HCT116 (cell line): ENCODE results near the gene RPL15. TPM values are rescaled to one million over a fixed set of nuclear protein-coding genes. Genes with fewer than 3 reads are reported as not detected.

ENCODE experiments used
- ATAC-seq: fragments of 200-7000 bp; cut with Tn5 transposase; 2 replicates; pipeline ENCODE4 v1.9.1; 2020; ENCODE audit warnings: mild to moderate bottlenecking, moderate library complexity
- BruUV-seq: library from RNA; stranded (reverse); fragments of 400-500 nt; replicated peaks from 2 replicates; lab custom pipeline; 2021; lab: Mats Ljungman, UMichigan
- CTCF ChIA-PET: fragments of 300-600 bp; sonication (Branson Sonifier 250); formaldehyde crosslinking; loops from one replicate; lab custom pipeline; 2021; ENCODE audit warnings: antibody characterized with exemption; lab: Charles Lee
- POLR2A ChIA-PET: fragments of 300-600, 350-600 bp; sonication (Branson Sonifier 250); formaldehyde crosslinking; loops from one replicate; lab custom pipeline; 2021; ENCODE audit warnings: antibody characterized with exemption; lab: Charles Lee
- RAD21 ChIA-PET, 2 experiments: fragments of 300-600 bp; sonication (Branson Sonifier 250); formaldehyde crosslinking; loops; one replicate each; lab custom pipeline; 2023; ENCODE audit warnings: low total read pairs in 2 of 2; ENCODE audit not compliant: uncharacterized antibody in 2 of 2, unreplicated experiment in 2 of 2, low non-redundant PET in 1 of 2; lab: Charles Lee
- DNase-seq: peaks from one replicate; pipeline ENCODE4 v3.0.0-alpha.2; 2010; ENCODE audit warnings: low read depth, low spot score
- H2AFZ ChIP-seq: fragments of 200-600 bp; shearing (Covaris generic), sonication (generic); 2 replicates; pipeline ENCODE4 v1.6.1; 2017; ENCODE audit warnings: low read depth, mixed run types, mixed read lengths, antibody characterized with exemption, low read length; ENCODE audit not compliant: poor library complexity, severe bottlenecking
- H3K27ac ChIP-seq: 2 replicates; pipeline ENCODE4 v1.5.1; 2012; ENCODE audit warnings: low read depth, low read length
- H3K27me3 ChIP-seq: fragments of 200-600 bp; sonication (generic); 2 replicates; pipeline ENCODE4 v1.6.1; 2016; ENCODE audit warnings: mixed run types, low read length, mixed read lengths; ENCODE audit not compliant: insufficient read depth
- H3K36me3 ChIP-seq, 2 experiments: fragments of 200-500 bp in 1 of 2; fragments of 200-600 bp in 1 of 2; sonication (Bioruptor generic) in 1 of 2; sonication (generic) in 1 of 2; 2 replicates each; pipeline versions ENCODE4 v1.5.1 to v1.6.1; 2014 to 2016; ENCODE audit warnings: low read length in 2 of 2, inconsistent platforms in 1 of 2, mixed read lengths in 1 of 2, mixed run types in 1 of 2; ENCODE audit not compliant: insufficient read depth in 2 of 2, control insufficient read depth in 1 of 2
- H3K4me1 ChIP-seq, 2 experiments: fragments of 200-600 bp in 1 of 2; sonication (generic) in 1 of 2; 2 replicates each; pipeline versions ENCODE4 v1.5.1 to v1.6.1; 2012 to 2017; ENCODE audit warnings: low read length in 2 of 2, inconsistent platforms in 1 of 2, mild to moderate bottlenecking in 1 of 2, mixed read lengths in 1 of 2, mixed run types in 1 of 2, moderate library complexity in 1 of 2; ENCODE audit not compliant: insufficient read depth in 2 of 2, control insufficient read depth in 1 of 2
- H3K4me2 ChIP-seq: fragments of 200-600 bp; sonication (generic); 2 replicates; pipeline ENCODE4 v1.6.1; 2017; ENCODE audit warnings: mixed run types, low read length, mixed read lengths
- H3K4me3 ChIP-seq, 2 experiments: fragments of 200-600 bp in 1 of 2; sonication (generic) in 1 of 2; replicated peaks in 1 of 2; 2 replicates each; pipeline ENCODE4 v1.5.1; 2011 to 2016; ENCODE audit warnings: low read length in 2 of 2, control low read depth in 1 of 2, low read depth in 1 of 2, mild to moderate bottlenecking in 1 of 2, mixed read lengths in 1 of 2, mixed run types in 1 of 2
- H3K79me2 ChIP-seq: fragments of 200-600 bp; sonication (generic); 2 replicates; pipeline ENCODE4 v1.6.1; 2017; ENCODE audit warnings: mild to moderate bottlenecking, mixed run types, low read length, moderate library complexity, mixed read lengths; ENCODE audit not compliant: insufficient read depth
- H3K9ac ChIP-seq: fragments of 200-600 bp; sonication (generic); 2 replicates; pipeline ENCODE4 v1.6.1; 2016; ENCODE audit warnings: low read length, mixed read lengths
- H3K9me2 ChIP-seq: fragments of 200-600 bp; sonication (generic), shearing (Covaris generic); 2 replicates; pipeline ENCODE4 v1.6.1; 2017; ENCODE audit warnings: mixed run types, mild to moderate bottlenecking, moderate library complexity; ENCODE audit not compliant: insufficient read depth
- H3K9me3 ChIP-seq, 2 experiments: fragments of 200-500 bp in 1 of 2; fragments of 200-600 bp in 1 of 2; sonication (Bioruptor generic) in 1 of 2; sonication (generic) in 1 of 2; 2 replicates each; pipeline ENCODE4 v1.6.1; 2014 to 2017; ENCODE audit warnings: low read length in 2 of 2, mixed read lengths in 2 of 2, inconsistent platforms in 1 of 2, low read depth in 1 of 2, mild to moderate bottlenecking in 1 of 2, mixed run types in 1 of 2, moderate library complexity in 1 of 2; ENCODE audit not compliant: control insufficient read depth in 1 of 2, insufficient read depth in 1 of 2
- H4K20me1 ChIP-seq: fragments of 200-600 bp; sonication (generic), shearing (Covaris generic); 2 replicates; pipeline ENCODE4 v1.6.1; 2017; ENCODE audit warnings: mixed run types, mild to moderate bottlenecking, moderate library complexity; ENCODE audit not compliant: insufficient read depth
- CBX3 ChIP-seq: IDR thresholded peaks from 2 replicates; pipeline ENCODE4 v1.6.1; 2012; ENCODE audit warnings: low read depth
- CTCF ChIP-seq, 3 experiments: fragments of 200-600 bp in 1 of 3; sonication (generic) in 1 of 3; IDR thresholded peaks in 2 of 3; conservative IDR thresholded peaks in 1 of 3; 2 replicates each; pipeline ENCODE4 v1.5.1; 2012 to 2017; ENCODE audit warnings: low read depth in 2 of 3, low read length in 2 of 3, antibody characterized with exemption in 1 of 3, borderline replicate concordance in 1 of 3, control low read depth in 1 of 3, mild to moderate bottlenecking in 1 of 3, mixed read lengths in 1 of 3, mixed run types in 1 of 3, moderate library complexity in 1 of 3; ENCODE audit not compliant: insufficient read depth in 1 of 3
- EGR1 ChIP-seq: IDR thresholded peaks from 2 replicates; pipeline ENCODE4 v1.6.1; 2012; ENCODE audit warnings: low read depth
- EZH2 ChIP-seq: fragments of 200-600 bp; sonication (generic); IDR thresholded peaks from 2 replicates; pipeline ENCODE4 v1.6.1; 2017; ENCODE audit warnings: antibody characterized with exemption, mixed run types
- FOSL1 ChIP-seq: IDR thresholded peaks from 2 replicates; pipeline ENCODE4 v1.6.1; 2012; ENCODE audit warnings: low read depth
- MAX ChIP-seq: IDR thresholded peaks from 2 replicates; pipeline ENCODE4 v1.6.1; 2012
- POLR2AphosphoS5 ChIP-seq: IDR thresholded peaks from 2 replicates; pipeline ENCODE4 v1.6.1; 2011; ENCODE audit warnings: mild to moderate bottlenecking, low read depth, low read length, moderate library complexity
- SIN3A ChIP-seq: IDR thresholded peaks from 2 replicates; pipeline ENCODE4 v1.6.1; 2012; ENCODE audit warnings: low read depth
- ZNF274 ChIP-seq: fragments of 200-500 bp; sonication (Bioruptor generic); IDR thresholded peaks from 2 replicates; pipeline ENCODE4 v1.6.1; 2014; ENCODE audit warnings: mild to moderate bottlenecking, low read depth, low read length, inconsistent platforms
- intact Hi-C: fragments of 100-400 bp; cut with micrococcal nuclease; formaldehyde crosslinking; loops from 2 replicates; pipeline ENCODE4 v1.10.0; 2022
- total RNA-seq: library from RNA; stranded (reverse); gene quantifications from one replicate; pipeline ENCODE4 v1.2.1, GENCODE V29; 2021; ENCODE audit not compliant: unreplicated experiment
- TF ChIP-seq, protein P1 (sequence below): IDR thresholded peaks from 2 replicates; pipeline ENCODE4 v1.6.1; 2011; ENCODE audit warnings: mild to moderate bottlenecking, low read length, moderate library complexity; ENCODE audit not compliant: insufficient replicate concordance; ENCODE audit errors: extremely low read depth

RPL15 gene
- total RNA-seq, 1 experiment from 2014 or later = 2,177 TPM

- Histone ChIP-seq H3K9me2 (no peaks in the 10 kb centered on the region), H3K79me2 (peaks cover 21% of the 10 kb centered on the region), H3K27me3 (no peaks in the 10 kb centered on the region), H3K36me3 (peaks cover 21 to 24% of the 10 kb centered on the region in 2 experiments; a peak in 3 of 4 replicates), H4K20me1 (no peaks in the 10 kb centered on the region), H3K9ac (no peak overlapping the region), H3K9me3 (no peaks in the 10 kb centered on the region), H3K4me1 (peaks cover 0 to 1% of the 10 kb centered on the region in 2 experiments; a peak in 3 of 4 replicates), H3K4me2 (no peak overlapping the region), H2AFZ (no peak overlapping the region), H3K4me3 (no peak overlapping the region), H3K27ac (no peak overlapping the region)
- ChIA-PET RAD21 (no interaction called here), CTCF (no interaction called here), POLR2A (interaction anchor here (1.4 kb wide), 1 partner anchor 23 kb away, joined by 4 read pairs; the partner anchor contains the start of genes NKIRAS1 and RPL15)
- intact Hi-C loops = no loop called here
- TF ChIP-seq, protein P1, sequence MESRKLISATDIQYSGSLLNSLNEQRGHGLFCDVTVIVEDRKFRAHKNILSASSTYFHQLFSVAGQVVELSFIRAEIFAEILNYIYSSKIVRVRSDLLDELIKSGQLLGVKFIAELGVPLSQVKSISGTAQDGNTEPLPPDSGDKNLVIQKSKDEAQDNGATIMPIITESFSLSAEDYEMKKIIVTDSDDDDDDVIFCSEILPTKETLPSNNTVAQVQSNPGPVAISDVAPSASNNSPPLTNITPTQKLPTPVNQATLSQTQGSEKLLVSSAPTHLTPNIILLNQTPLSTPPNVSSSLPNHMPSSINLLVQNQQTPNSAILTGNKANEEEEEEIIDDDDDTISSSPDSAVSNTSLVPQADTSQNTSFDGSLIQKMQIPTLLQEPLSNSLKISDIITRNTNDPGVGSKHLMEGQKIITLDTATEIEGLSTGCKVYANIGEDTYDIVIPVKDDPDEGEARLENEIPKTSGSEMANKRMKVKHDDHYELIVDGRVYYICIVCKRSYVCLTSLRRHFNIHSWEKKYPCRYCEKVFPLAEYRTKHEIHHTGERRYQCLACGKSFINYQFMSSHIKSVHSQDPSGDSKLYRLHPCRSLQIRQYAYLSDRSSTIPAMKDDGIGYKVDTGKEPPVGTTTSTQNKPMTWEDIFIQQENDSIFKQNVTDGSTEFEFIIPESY = no peak
- TF ChIP-seq CTCF (IDR thresholded peaks at IDR 0.05 in 2 of 3, conservative IDR thresholded peaks at IDR 0.05 in 1 of 3; ENCODE audit: borderline replicate concordance in 1 of 3, insufficient read depth in 1 of 3, low read depth in 2 of 3, low read length in 2 of 3) = no peak
- TF ChIP-seq ZNF274 = no peak
- TF ChIP-seq FOSL1 = no peak
- TF ChIP-seq SIN3A = no peak
- no peak for TF ChIP-seq MAX
- TF ChIP-seq EGR1 = no peak
- no peak for TF ChIP-seq EZH2
- no peak for TF ChIP-seq POLR2AphosphoS5
- no peak for TF ChIP-seq CBX3
- no TSS peak for BruUV-seq
- ATAC-seq (no peak), DNase-seq (no peak)
Measured at GRCh38 chr3:23894254-23895061, 22.5 kb upstream of the RPL15 start.
